GM23338 (cell line): ENCODE measurements around the gene ZFR. TPM values are rescaled to one million over a fixed set of nuclear protein-coding genes. Genes with fewer than 3 reads are reported as not detected.

Source experiments
- ATAC-seq: fragments of 200-7000 bp; cut with Tn5 transposase; 3 replicates; pipeline ENCODE4 v1.9.1; 2020
- DNase-seq: peaks from one replicate; pipeline ENCODE4 v3.0.0-alpha.2; 2015; ENCODE audit warnings: low spot score
- H2AFZ ChIP-seq: fragments of 200-600 bp; sonication (generic); 2 replicates; pipeline ENCODE4 v1.8.0; 2016; ENCODE audit warnings: antibody characterized with exemption, mild to moderate bottlenecking, moderate library complexity
- H3F3A ChIP-seq: fragments of 200-600 bp; sonication (generic); replicated peaks from 2 replicates; pipeline ENCODE4 v1.8.0; 2017; ENCODE audit warnings: antibody characterized with exemption, mixed run types, low read depth
- H3K27ac ChIP-seq: fragments of 200-600 bp; sonication (generic); 2 replicates; pipeline ENCODE4 v1.6.1; 2016; ENCODE audit warnings: low read depth
- H3K27me3 ChIP-seq: fragments of 200-600 bp; sonication (generic); 2 replicates; pipeline ENCODE4 v1.8.0; 2016; ENCODE audit warnings: mild to moderate bottlenecking, mixed run types, moderate library complexity; ENCODE audit not compliant: insufficient read depth
- H3K36me3 ChIP-seq: fragments of 200-600 bp; sonication (generic); 2 replicates; pipeline ENCODE4 v1.8.0; 2016; ENCODE audit warnings: mild to moderate bottlenecking; ENCODE audit not compliant: insufficient read depth
- H3K4me1 ChIP-seq: fragments of 200-600 bp; sonication (generic); 2 replicates; pipeline ENCODE4 v1.8.0; 2016; ENCODE audit warnings: mild to moderate bottlenecking, moderate library complexity; ENCODE audit not compliant: insufficient read depth
- H3K4me2 ChIP-seq: fragments of 200-600 bp; sonication (generic); 2 replicates; pipeline ENCODE4 v1.7.1; 2017; ENCODE audit warnings: mixed run types
- H3K4me3 ChIP-seq: fragments of 200-600 bp; sonication (generic); 2 replicates; pipeline ENCODE4 v1.6.1; 2016; ENCODE audit warnings: mixed run types
- H3K79me2 ChIP-seq: fragments of 200-600 bp; sonication (generic); replicated peaks from 2 replicates; pipeline ENCODE4 v1.8.0; 2017; ENCODE audit warnings: mild to moderate bottlenecking; ENCODE audit not compliant: insufficient read depth
- H3K9me2 ChIP-seq: fragments of 200-600 bp; sonication (generic); 2 replicates; pipeline ENCODE4 v1.8.0; 2017; ENCODE audit not compliant: insufficient read depth
- H4K20me1 ChIP-seq: fragments of 200-600 bp; sonication (generic); replicated peaks from 2 replicates; pipeline ENCODE4 v1.8.0; 2017; ENCODE audit warnings: mild to moderate bottlenecking; ENCODE audit not compliant: insufficient read depth
- H3K27ac Mint-ChIP-seq: 2 replicates; pipeline ENCODE4 v1.8.0; 2020; ENCODE audit warnings: inconsistent platforms, mild to moderate bottlenecking, moderate library complexity, mixed read lengths
- H3K27me3 Mint-ChIP-seq: 3 replicates; pipeline ENCODE4 v1.8.0; 2022; ENCODE audit warnings: low read depth, mild to moderate bottlenecking, moderate library complexity, mixed read lengths, inconsistent platforms; ENCODE audit not compliant: insufficient read depth, poor library complexity
- H3K36me3 Mint-ChIP-seq: 3 replicates; pipeline ENCODE4 v1.8.0; 2021; ENCODE audit warnings: low read depth, mild to moderate bottlenecking, inconsistent platforms, moderate library complexity, mixed read lengths
- H3K4me1 Mint-ChIP-seq: 3 replicates; pipeline ENCODE4 v1.8.0; 2020; ENCODE audit warnings: mild to moderate bottlenecking, inconsistent platforms, mixed read lengths
- H3K4me3 Mint-ChIP-seq: 3 replicates; pipeline ENCODE4 v1.8.0; 2021; ENCODE audit warnings: moderate library complexity, mild to moderate bottlenecking, inconsistent platforms, mixed read lengths
- H3K9me3 Mint-ChIP-seq: 3 replicates; pipeline ENCODE4 v1.8.0; 2020; ENCODE audit warnings: moderate library complexity, mild to moderate bottlenecking, inconsistent platforms, mixed read lengths
- CREB1 ChIP-seq: fragments of 250-450 bp; sonication (Bioruptor Pico); IDR thresholded peaks from 2 replicates; pipeline ENCODE4 v1.5.0; 2020; ENCODE audit warnings: low read depth, mild to moderate bottlenecking, moderate library complexity
- EZH2 ChIP-seq: fragments of 200-600 bp; sonication (generic); IDR thresholded peaks from one replicate; pipeline ENCODE4 v1.8.0; 2017; ENCODE audit warnings: antibody characterized with exemption, mild to moderate bottlenecking, low read depth; ENCODE audit not compliant: unreplicated experiment
- EZH2phosphoT487 ChIP-seq: fragments of 200-600 bp; sonication (generic); IDR thresholded peaks from one replicate; pipeline ENCODE4 v1.8.1; 2018; ENCODE audit warnings: antibody characterized with exemption; ENCODE audit not compliant: unreplicated experiment
- JUNB ChIP-seq: IDR thresholded peaks from one replicate; pipeline ENCODE4 v1.6.1; 2016; ENCODE audit warnings: antibody characterized with exemption; ENCODE audit not compliant: unreplicated experiment
- NANOG ChIP-seq: IDR thresholded peaks from 2 replicates; pipeline ENCODE4 v1.6.1; 2016; ENCODE audit warnings: antibody characterized with exemption, borderline replicate concordance
- POLR2AphosphoS5 ChIP-seq: IDR thresholded peaks from 2 replicates; pipeline ENCODE4 v1.6.1; 2016; ENCODE audit warnings: antibody characterized with exemption, low read depth
- ZNF114 ChIP-seq: fragments of 250-450 bp; sonication (Bioruptor Pico); IDR thresholded peaks from 2 replicates; pipeline ENCODE4 v1.5.0; 2020; ENCODE audit warnings: mild to moderate bottlenecking, moderate library complexity
- ZNF331 ChIP-seq: fragments of 250-450 bp; sonication (Bioruptor Pico); IDR thresholded peaks from 2 replicates; pipeline ENCODE4 v1.5.0; 2020; ENCODE audit warnings: low read depth, mild to moderate bottlenecking, moderate library complexity
- polyA plus RNA-seq: library from polyadenylated mRNA; unstranded; fragments of >200 nt; fragmentation: Nextera tagmentation; extraction: Ambion mirVana; gene quantifications from 2 replicates; pipeline ENCODE4 v1.2.1, GENCODE V29; 2016
- total RNA-seq: library from RNA; depleted of rRNA; stranded (reverse); fragments of >200 nt; shearing (Covaris generic); gene quantifications from 2 replicates; pipeline ENCODE4 v1.2.3, GENCODE V29; 2014
- TF ChIP-seq, protein P1 (sequence below): fragments of 250-450 bp; sonication (Bioruptor Pico); IDR thresholded peaks from 2 replicates; pipeline ENCODE4 v1.5.0; 2020; ENCODE audit warnings: mild to moderate bottlenecking, moderate library complexity
- TF ChIP-seq, protein P2 (sequence below), 2 experiments: fragments of 200-600 bp in 1 of 2; sonication (generic) in 1 of 2; conservative IDR thresholded peaks; 2 replicates each; pipeline versions ENCODE4 v1.5.1 to v1.6.1; 2016 to 2017; ENCODE audit warnings: antibody characterized with exemption in 2 of 2, low read depth in 2 of 2, mild to moderate bottlenecking in 2 of 2, moderate library complexity in 1 of 2

The ZFR gene
- total and polyA plus RNA-seq, 2 experiments from 2014 or later = 92.4 to 103 TPM

DNA sequence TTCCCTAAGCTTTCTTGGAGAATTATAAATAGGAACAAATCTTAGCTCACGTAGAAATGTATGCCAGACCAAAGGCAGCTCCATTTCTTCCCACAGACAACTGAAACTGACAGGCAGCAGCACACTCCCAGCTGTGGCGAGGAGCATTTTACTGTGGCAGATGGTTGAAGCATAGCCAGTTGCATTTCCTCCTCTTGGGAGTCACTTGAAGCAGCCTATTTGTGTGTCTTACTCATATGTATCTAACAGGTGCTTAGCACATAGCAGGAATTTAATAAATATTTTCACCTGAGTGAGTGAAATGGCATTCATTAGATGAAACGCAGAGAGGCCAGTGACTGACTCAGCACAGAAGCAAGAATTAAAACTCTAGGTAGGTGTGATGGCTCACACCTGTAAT lies 119.5 kb downstream of the ZFR start:
- Histone ChIP-seq H3K27ac (no peak overlapping the region), H3F3A (no peaks in the 10 kb centered on the region), H3K27me3 (no peaks in the 10 kb centered on the region), H3K79me2 (no peaks in the 10 kb centered on the region), H3K4me1 (no peaks in the 10 kb centered on the region), H4K20me1 (no peaks in the 10 kb centered on the region), H3K4me3 (no peak overlapping the region), H3K4me2 (no peak overlapping the region), H2AFZ (no peak overlapping the region; the same call in 1 of the 2 replicates), H3K9me2 (no peaks in the 10 kb centered on the region), H3K36me3 (no peaks in the 10 kb centered on the region)
- ATAC-seq (no peak), DNase-seq (no peak)
- Mint-ChIP-seq H3K4me3 (no peak overlapping the region), H3K27me3 (peaks cover 4% of the 10 kb centered on the region), H3K36me3 (no peaks in the 10 kb centered on the region), H3K4me1 (peaks cover 2% of the 10 kb centered on the region; the same call in 1 of the 3 replicates), H3K9me3 (peaks cover 5% of the 10 kb centered on the region; the same call in 2 of the 3 replicates), H3K27ac (no peak overlapping the region)
- TF ChIP-seq POLR2AphosphoS5 = no peak
- no peak for TF ChIP-seq NANOG

DNA sequence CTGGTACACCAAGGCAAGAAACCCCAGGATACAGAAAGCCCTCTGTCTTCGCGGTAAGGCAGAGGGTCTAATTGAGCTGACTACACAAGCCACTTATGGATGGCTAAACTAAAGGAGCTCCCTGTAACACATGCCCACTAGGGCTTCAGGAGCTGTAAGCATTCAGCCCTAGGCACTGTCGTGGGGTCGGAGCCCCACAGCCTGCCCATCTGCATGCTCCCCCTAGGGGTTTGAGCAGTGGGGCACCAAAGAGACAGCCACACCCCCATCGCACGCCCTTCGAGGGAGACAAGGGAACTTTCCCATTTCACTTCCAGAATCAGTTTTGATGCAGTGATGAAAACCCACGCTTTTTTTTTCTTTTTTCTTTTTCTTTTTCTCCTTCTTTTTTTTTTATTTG lies 120.8 kb downstream of the ZFR start:
- Histone ChIP-seq H3K36me3 (no peaks in the 10 kb centered on the region), H3K27ac (no peak overlapping the region), H3K4me1 (no peaks in the 10 kb centered on the region), H3K4me2 (no peak overlapping the region), H3K79me2 (no peaks in the 10 kb centered on the region), H3K4me3 (no peak overlapping the region), H3K9me2 (no peaks in the 10 kb centered on the region), H4K20me1 (no peaks in the 10 kb centered on the region), H3F3A (no peaks in the 10 kb centered on the region), H2AFZ (peak overlapping the region; percentile 96; the same call in 1 of the 2 replicates), H3K27me3 (no peaks in the 10 kb centered on the region)
- H3K4me3 Mint-ChIP-seq = no peak overlapping the region
- no peak overlapping the region for H3K27ac Mint-ChIP-seq
- H3K36me3 Mint-ChIP-seq = no peaks in the 10 kb centered on the region; the same call in 2 of the 3 replicates
- ATAC-seq (peak; percentile 73), DNase-seq (peak; percentile 71)
- peaks cover 2% of the 10 kb centered on the region; the same call in 1 of the 3 replicates for H3K4me1 Mint-ChIP-seq
- H3K9me3 Mint-ChIP-seq = peaks cover 5% of the 10 kb centered on the region; the same call in 2 of the 3 replicates
- TF ChIP-seq, protein P1, sequence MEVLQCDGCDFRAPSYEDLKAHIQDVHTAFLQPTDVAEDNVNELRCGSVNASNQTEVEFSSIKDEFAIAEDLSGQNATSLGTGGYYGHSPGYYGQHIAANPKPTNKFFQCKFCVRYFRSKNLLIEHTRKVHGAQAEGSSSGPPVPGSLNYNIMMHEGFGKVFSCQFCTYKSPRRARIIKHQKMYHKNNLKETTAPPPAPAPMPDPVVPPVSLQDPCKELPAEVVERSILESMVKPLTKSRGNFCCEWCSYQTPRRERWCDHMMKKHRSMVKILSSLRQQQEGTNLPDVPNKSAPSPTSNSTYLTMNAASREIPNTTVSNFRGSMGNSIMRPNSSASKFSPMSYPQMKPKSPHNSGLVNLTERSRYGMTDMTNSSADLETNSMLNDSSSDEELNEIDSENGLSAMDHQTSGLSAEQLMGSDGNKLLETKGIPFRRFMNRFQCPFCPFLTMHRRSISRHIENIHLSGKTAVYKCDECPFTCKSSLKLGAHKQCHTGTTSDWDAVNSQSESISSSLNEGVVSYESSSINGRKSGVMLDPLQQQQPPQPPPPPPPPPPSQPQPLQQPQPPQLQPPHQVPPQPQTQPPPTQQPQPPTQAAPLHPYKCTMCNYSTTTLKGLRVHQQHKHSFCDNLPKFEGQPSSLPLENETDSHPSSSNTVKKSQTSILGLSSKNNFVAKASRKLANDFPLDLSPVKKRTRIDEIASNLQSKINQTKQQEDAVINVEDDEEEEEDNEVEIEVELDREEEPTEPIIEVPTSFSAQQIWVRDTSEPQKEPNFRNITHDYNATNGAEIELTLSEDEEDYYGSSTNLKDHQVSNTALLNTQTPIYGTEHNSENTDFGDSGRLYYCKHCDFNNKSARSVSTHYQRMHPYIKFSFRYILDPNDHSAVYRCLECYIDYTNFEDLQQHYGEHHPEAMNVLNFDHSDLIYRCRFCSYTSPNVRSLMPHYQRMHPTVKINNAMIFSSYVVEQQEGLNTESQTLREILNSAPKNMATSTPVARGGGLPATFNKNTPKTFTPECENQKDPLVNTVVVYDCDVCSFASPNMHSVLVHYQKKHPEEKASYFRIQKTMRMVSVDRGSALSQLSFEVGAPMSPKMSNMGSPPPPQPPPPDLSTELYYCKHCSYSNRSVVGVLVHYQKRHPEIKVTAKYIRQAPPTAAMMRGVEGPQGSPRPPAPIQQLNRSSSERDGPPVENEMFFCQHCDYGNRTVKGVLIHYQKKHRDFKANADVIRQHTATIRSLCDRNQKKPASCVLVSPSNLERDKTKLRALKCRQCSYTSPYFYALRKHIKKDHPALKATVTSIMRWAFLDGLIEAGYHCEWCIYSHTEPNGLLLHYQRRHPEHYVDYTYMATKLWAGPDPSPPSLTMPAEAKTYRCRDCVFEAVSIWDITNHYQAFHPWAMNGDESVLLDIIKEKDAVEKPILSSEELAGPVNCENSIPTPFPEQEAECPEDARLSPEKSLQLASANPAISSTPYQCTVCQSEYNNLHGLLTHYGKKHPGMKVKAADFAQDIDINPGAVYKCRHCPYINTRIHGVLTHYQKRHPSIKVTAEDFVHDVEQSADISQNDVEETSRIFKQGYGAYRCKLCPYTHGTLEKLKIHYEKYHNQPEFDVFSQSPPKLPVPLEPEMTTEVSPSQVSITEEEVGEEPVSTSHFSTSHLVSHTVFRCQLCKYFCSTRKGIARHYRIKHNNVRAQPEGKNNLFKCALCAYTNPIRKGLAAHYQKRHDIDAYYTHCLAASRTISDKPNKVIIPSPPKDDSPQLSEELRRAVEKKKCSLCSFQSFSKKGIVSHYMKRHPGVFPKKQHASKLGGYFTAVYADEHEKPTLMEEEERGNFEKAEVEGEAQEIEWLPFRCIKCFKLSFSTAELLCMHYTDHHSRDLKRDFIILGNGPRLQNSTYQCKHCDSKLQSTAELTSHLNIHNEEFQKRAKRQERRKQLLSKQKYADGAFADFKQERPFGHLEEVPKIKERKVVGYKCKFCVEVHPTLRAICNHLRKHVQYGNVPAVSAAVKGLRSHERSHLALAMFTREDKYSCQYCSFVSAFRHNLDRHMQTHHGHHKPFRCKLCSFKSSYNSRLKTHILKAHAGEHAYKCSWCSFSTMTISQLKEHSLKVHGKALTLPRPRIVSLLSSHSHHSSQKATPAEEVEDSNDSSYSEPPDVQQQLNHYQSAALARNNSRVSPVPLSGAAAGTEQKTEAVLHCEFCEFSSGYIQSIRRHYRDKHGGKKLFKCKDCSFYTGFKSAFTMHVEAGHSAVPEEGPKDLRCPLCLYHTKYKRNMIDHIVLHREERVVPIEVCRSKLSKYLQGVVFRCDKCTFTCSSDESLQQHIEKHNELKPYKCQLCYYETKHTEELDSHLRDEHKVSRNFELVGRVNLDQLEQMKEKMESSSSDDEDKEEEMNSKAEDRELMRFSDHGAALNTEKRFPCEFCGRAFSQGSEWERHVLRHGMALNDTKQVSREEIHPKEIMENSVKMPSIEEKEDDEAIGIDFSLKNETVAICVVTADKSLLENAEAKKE (CRISPR knock-in tag) = no peak
- TF ChIP-seq JUNB (no peak), ZNF114 (CRISPR knock-in tag) (no peak), ZNF331 (no peak), EZH2phosphoT487 (no peak), CREB1 (CRISPR knock-in tag) (no peak), EZH2 (no peak)
- TF ChIP-seq, protein P2, sequence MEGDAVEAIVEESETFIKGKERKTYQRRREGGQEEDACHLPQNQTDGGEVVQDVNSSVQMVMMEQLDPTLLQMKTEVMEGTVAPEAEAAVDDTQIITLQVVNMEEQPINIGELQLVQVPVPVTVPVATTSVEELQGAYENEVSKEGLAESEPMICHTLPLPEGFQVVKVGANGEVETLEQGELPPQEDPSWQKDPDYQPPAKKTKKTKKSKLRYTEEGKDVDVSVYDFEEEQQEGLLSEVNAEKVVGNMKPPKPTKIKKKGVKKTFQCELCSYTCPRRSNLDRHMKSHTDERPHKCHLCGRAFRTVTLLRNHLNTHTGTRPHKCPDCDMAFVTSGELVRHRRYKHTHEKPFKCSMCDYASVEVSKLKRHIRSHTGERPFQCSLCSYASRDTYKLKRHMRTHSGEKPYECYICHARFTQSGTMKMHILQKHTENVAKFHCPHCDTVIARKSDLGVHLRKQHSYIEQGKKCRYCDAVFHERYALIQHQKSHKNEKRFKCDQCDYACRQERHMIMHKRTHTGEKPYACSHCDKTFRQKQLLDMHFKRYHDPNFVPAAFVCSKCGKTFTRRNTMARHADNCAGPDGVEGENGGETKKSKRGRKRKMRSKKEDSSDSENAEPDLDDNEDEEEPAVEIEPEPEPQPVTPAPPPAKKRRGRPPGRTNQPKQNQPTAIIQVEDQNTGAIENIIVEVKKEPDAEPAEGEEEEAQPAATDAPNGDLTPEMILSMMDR (conservative IDR thresholded peaks at IDR 0.05; ENCODE audit: low read depth in 2 of 2) = peak; percentile 50 to 54
- H3K27me3 Mint-ChIP-seq = peaks cover 8% of the 10 kb centered on the region
